Middle frontal gyrus (tissue), 1 donor: ENCODE results near the gene GAN.
"Not testable (repeated sequence)": the region's sequence is repeated elsewhere in the genome, so short reads cannot be mapped to it uniquely, and the experiment has no call there.

Experiments used
- DNase-seq: peaks from one replicate; pipeline ENCODE4 v3.0.0-alpha.2; 2015; ENCODE audit warnings: low spot score; ENCODE audit errors: extremely low spot score

The GAN gene

GRCh38 chr16:81296631-81297030, 18.1 kb upstream of the GAN start:
- no peak for DNase-seq

GRCh38 chr16:81307770-81308169, 7.0 kb upstream of the GAN start:
- DNase-seq: no peak

GRCh38 chr16:81310045-81310644, 4.6 kb upstream of the GAN start:
- no peak for DNase-seq

GRCh38 chr16:81311762-81312161, 3.0 kb upstream of the GAN start:
- DNase-seq: no peak

- no peak for DNase-seq
These were observed 810 bp upstream of the GAN start for GRCh38 chr16:81313701-81314602.

GRCh38 chr16:81315271-81316175, 761 bp downstream of the GAN start:
- peak; percentile 21 for DNase-seq

GRCh38 chr16:81316176-81316496, 1.4 kb downstream of the GAN start:
- no peak for DNase-seq

GRCh38 chr16:81318711-81319110, 3.9 kb downstream of the GAN start:
- DNase-seq: no peak

GRCh38 chr16:81319221-81319912, 4.6 kb downstream of the GAN start:
- DNase-seq: no peak

- DNase-seq: no peak
These were observed 6.3 kb downstream of the GAN start for GRCh38 chr16:81321039-81321438.

- DNase-seq: no peak
These were observed 6.8 kb downstream of the GAN start for GRCh38 chr16:81321536-81321935.

- DNase-seq: no peak
These were observed 10.0 kb downstream of the GAN start for GRCh38 chr16:81324808-81325207.

- no peak for DNase-seq
These were observed 12.2 kb downstream of the GAN start for GRCh38 chr16:81327011-81327410.

GRCh38 chr16:81327447-81328196, 12.9 kb downstream of the GAN start:
- DNase-seq: no peak

GRCh38 chr16:81329947-81330346, 15.2 kb downstream of the GAN start:
- DNase-seq: no peak

GRCh38 chr16:81333356-81333755, 18.6 kb downstream of the GAN start:
- DNase-seq: no peak

- DNase-seq: no peak
These were observed 20.9 kb downstream of the GAN start for GRCh38 chr16:81335669-81336068.

- DNase-seq: no peak
These were observed 22.3 kb downstream of the GAN start for GRCh38 chr16:81337097-81337496.

- not testable (repeated sequence) for DNase-seq
These were observed 30.4 kb downstream of the GAN start for GRCh38 chr16:81345172-81345571.

GRCh38 chr16:81347425-81347824, 32.7 kb downstream of the GAN start:
- DNase-seq: no peak
